ENCODE measurements around the gene ACTG1. TPM values are rescaled to one million over a fixed set of nuclear protein-coding genes. Genes with fewer than 3 reads are reported as not detected.
A peak's percentile ranks its signal among the peaks of the same experiment; 100 is the strongest.

The ACTG1 gene
- total RNA-seq, 2 experiments from 2014 or later = 2,707 to 2,894 TPM

DNA sequence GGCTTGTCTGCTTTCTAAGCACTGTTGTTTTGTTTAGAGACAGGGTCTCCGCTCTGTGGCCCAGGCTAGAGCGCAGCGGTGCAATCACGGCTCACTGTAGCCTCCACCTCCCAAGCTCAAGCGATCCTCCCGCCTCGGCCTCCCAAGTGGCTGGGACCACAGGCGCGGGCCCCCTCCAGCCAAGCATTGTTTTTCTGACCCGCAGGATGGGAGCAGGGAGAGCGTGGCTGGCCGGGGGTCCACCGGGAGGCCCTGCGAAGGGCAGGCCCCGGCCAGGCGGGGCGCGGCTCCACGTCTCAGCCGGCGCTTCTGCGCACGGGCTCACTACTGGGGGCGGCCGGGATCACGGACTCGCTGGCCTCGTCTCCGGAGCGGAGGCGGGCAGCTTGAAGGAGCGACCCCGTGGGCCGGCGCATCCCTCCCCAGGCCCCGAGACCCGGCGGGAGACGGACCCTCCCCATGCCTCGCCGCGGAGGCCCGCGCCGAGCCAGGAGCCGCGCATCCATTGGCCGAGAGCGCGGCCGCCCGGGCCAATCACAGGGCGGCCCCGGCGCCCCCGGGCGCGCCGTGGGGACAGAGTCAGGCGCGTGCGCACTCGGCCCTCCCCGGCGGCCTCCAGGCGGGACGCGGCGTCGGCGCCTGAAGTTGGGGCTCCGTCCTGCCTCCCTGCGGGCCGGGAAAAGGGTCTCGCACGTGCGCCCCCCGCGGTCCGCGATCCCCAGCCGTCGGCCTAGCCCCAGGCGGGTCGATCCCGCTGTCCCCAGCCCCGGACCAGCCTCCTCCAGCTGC is 24.9 kb downstream of the ACTG1 start:
- Histone ChIP-seq H3K9me3 (ENCODE audit: low read length) (no peaks in the 10 kb centered on the region), H3K36me3 (ENCODE audit: insufficient read depth, low read length) (no peaks in the 10 kb centered on the region), H2AFZ (ENCODE audit: low read length) (peak overlapping the region; percentile 65; the same call in 1 of the 2 replicates), H3K27ac (ENCODE audit: low read depth, low read length, poor library complexity, severe bottlenecking) (peak overlapping the region; percentile 48), H4K20me1 (ENCODE audit: insufficient read depth, low read length) (no peaks in the 10 kb centered on the region), H3K9me2 (ENCODE audit: insufficient read depth, low read length) (no peaks in the 10 kb centered on the region), H3K79me2 (ENCODE audit: insufficient read depth, low read depth, low read length) (no peaks in the 10 kb centered on the region), H3K4me3 (ENCODE audit: low read depth, low read length, poor library complexity, severe bottlenecking) (peak overlapping the region; percentile 65), H3K4me2 (ENCODE audit: low read length) (peak overlapping the region; percentile 61), H3K4me1 (ENCODE audit: insufficient read depth, low read length, poor library complexity, severe bottlenecking) (peaks cover 60% of the 10 kb centered on the region)
- TF ChIP-seq CTCF (conservative IDR thresholded peaks at IDR 0.05; ENCODE audit: low read length) (no peak), EZH2phosphoT487 (IDR thresholded peaks at IDR 0.05; ENCODE audit: borderline replicate concordance, low read depth, low read length) (no peak)
- ChIA-PET POLR2A (no interaction called here), CTCF (ENCODE audit: unreplicated experiment) (no interaction called here)
- DNase-seq (ENCODE audit: low spot score) = peak; percentile 72
- BruUV-seq (replicated peaks) = no TSS peak
- intact Hi-C loops (cut with micrococcal nuclease; ENCODE audit: unreplicated experiment) = no loop called here

DNA sequence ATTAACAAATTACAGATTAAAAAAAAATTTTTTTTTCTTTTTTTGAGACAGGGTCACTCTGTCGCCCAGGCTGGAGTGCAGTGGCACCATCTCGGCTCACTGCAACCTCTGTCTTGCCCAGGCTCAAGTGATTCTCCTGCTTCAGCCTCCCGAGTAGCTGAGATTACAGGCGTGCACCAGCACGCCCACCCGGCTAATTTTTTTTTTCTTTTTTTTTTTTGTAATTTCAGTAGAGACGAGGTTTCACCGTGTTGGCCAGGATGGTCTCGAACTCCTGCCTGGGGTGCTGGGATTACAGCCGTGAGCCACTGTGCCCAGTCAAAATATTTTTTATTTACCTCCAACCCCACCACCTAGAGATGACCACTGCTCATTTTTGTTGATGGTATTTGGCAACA is 25.5 kb downstream of the ACTG1 start:
- intact Hi-C loops (cut with micrococcal nuclease; ENCODE audit: unreplicated experiment) = no loop called here
- H4K20me1 ChIP-seq (ENCODE audit: insufficient read depth, low read length) = no peaks in the 10 kb centered on the region
- POLR2A ChIA-PET = no interaction called here
- BruUV-seq (replicated peaks) = no TSS peak
- no peaks in the 10 kb centered on the region for H3K79me2 ChIP-seq (ENCODE audit: insufficient read depth, low read depth, low read length)
- H3K4me3 ChIP-seq (ENCODE audit: low read depth, low read length, poor library complexity, severe bottlenecking) = no peak overlapping the region
- peak overlapping the region; percentile 61; the same call in 1 of the 2 replicates for H3K4me2 ChIP-seq (ENCODE audit: low read length)
- CTCF ChIA-PET (ENCODE audit: unreplicated experiment) = no interaction called here
- H3K27ac ChIP-seq (ENCODE audit: low read depth, low read length, poor library complexity, severe bottlenecking) = no peak overlapping the region
- H3K9me3 ChIP-seq (ENCODE audit: low read length) = no peaks in the 10 kb centered on the region
- peaks cover 63% of the 10 kb centered on the region for H3K4me1 ChIP-seq (ENCODE audit: insufficient read depth, low read length, poor library complexity, severe bottlenecking)
- H3K36me3 ChIP-seq (ENCODE audit: insufficient read depth, low read length) = no peaks in the 10 kb centered on the region
- DNase-seq (ENCODE audit: low spot score) = no peak
- no peak for TF ChIP-seq EZH2phosphoT487 (IDR thresholded peaks at IDR 0.05; ENCODE audit: borderline replicate concordance, low read depth, low read length)
- no peak for TF ChIP-seq CTCF (conservative IDR thresholded peaks at IDR 0.05; ENCODE audit: low read length)
- no peaks in the 10 kb centered on the region for H3K9me2 ChIP-seq (ENCODE audit: insufficient read depth, low read length)
- H2AFZ ChIP-seq (ENCODE audit: low read length) = peak overlapping the region; percentile 65; the same call in 1 of the 2 replicates

DNA sequence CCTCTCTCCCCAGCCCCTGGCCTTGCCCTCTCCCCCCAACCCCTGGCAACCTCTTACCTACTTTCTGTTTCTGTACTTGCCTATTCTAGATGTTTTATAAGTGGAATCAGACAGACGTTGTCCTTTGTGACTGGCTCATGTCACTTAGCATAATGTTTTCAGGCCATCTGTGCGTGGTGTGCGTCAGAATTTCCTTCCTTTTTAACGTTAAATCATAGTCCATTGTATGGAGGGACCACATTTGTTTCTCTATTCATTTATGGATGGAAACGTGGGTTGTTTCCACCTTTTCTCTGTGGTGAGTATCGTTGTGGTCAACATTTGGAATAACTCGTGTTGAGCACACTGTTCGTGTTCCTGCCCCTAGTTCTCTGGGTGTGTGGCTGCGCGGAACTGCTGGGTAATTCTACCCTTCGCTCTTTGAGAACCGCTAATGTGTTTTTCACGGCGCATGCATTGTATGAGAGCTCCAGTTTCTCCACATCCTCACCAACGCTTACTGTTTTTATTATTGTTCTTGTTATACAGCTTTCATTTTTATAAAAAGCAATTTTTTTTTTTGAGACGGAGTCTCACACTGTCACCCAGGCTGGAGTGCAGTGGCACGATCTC is 26.3 kb downstream of the ACTG1 start:
- POLR2A ChIA-PET = no interaction called here
- Histone ChIP-seq H4K20me1 (ENCODE audit: insufficient read depth, low read length) (no peaks in the 10 kb centered on the region), H3K79me2 (ENCODE audit: insufficient read depth, low read depth, low read length) (no peaks in the 10 kb centered on the region), H3K4me3 (ENCODE audit: low read depth, low read length, poor library complexity, severe bottlenecking) (no peak overlapping the region), H2AFZ (ENCODE audit: low read length) (no peak overlapping the region), H3K4me1 (ENCODE audit: insufficient read depth, low read length, poor library complexity, severe bottlenecking) (peaks cover 63% of the 10 kb centered on the region), H3K4me2 (ENCODE audit: low read length) (peak overlapping the region; percentile 18; the same call in 1 of the 2 replicates), H3K36me3 (ENCODE audit: insufficient read depth, low read length) (no peaks in the 10 kb centered on the region), H3K9me2 (ENCODE audit: insufficient read depth, low read length) (no peaks in the 10 kb centered on the region), H3K9me3 (ENCODE audit: low read length) (no peaks in the 10 kb centered on the region), H3K27ac (ENCODE audit: low read depth, low read length, poor library complexity, severe bottlenecking) (no peak overlapping the region)
- no peak for DNase-seq (ENCODE audit: low spot score)
- intact Hi-C loops (cut with micrococcal nuclease; ENCODE audit: unreplicated experiment) = no loop called here
- BruUV-seq (replicated peaks) = no TSS peak
- CTCF ChIA-PET (ENCODE audit: unreplicated experiment) = no interaction called here
- no peak for TF ChIP-seq EZH2phosphoT487 (IDR thresholded peaks at IDR 0.05; ENCODE audit: borderline replicate concordance, low read depth, low read length)
